Thoracic aorta (tissue), 2 donors: ENCODE data around the gene PKIB. TPM values are rescaled to one million over a fixed set of nuclear protein-coding genes. Genes with fewer than 3 reads are reported as not detected.

Experiments used
- ATAC-seq: fragments of 150-250 bp; one replicate; pipeline ENCODE4 v1.8.0; 2017; ENCODE audit warnings: low read depth; ENCODE audit not compliant: insufficient number of reproducible peaks, low FRiP score
- DNase-seq: peaks from one replicate; pipeline ENCODE4 v3.0.0-alpha.2; 2020; ENCODE audit warnings: low spot score
- H3K27ac ChIP-seq, 2 donors: fragments of 200-600 bp; sonication (generic); 1 replicate in 1 of 2; 2 replicates in 1 of 2; pipeline ENCODE4 v1.5.1; 2016; ENCODE audit warnings: mild to moderate bottlenecking in 2 of 2, moderate library complexity in 2 of 2
- H3K27me3 ChIP-seq: fragments of 200-600 bp; sonication (generic); replicated peaks from 2 replicates; pipeline ENCODE4 v1.6.0; 2016; ENCODE audit warnings: mild to moderate bottlenecking; ENCODE audit not compliant: insufficient read depth
- H3K36me3 ChIP-seq: fragments of 200-600 bp; sonication (generic); one replicate; pipeline ENCODE4 v1.5.1; 2016
- H3K4me1 ChIP-seq, 2 donors: fragments of 200-600 bp; sonication (generic); 1 replicate in 1 of 2; 2 replicates in 1 of 2; pipeline versions ENCODE4 v1.5.1 to v1.6.0; 2016; ENCODE audit warnings: low read depth in 2 of 2, mild to moderate bottlenecking in 1 of 2; ENCODE audit not compliant: control insufficient read depth in 1 of 2
- H3K4me3 ChIP-seq: fragments of 200-600 bp; sonication (generic); 2 replicates; pipeline ENCODE4 v1.5.1; 2016; ENCODE audit warnings: mild to moderate bottlenecking
- H3K9me3 ChIP-seq: fragments of 200-600 bp; sonication (generic); 2 replicates; pipeline ENCODE4 v1.5.1; 2016
- CTCF ChIP-seq: fragments of 200-600 bp; sonication (generic); IDR thresholded peaks from one replicate; pipeline ENCODE4 v1.5.1; 2019; ENCODE audit warnings: antibody characterized with exemption
- total RNA-seq, 2 donors: library from RNA; depleted of rRNA; stranded (reverse); fragments of >200 nt; gene quantifications; one replicate each; pipeline versions ENCODE4 v1.1.0 to v1.2.3, GENCODE V29; 2016

PKIB gene
- total RNA-seq, 2 donors from 2014 or later, result 0.81 to 6.0 TPM

- H3K36me3 ChIP-seq, result no peaks in the 10 kb centered on the region
- no peak for DNase-seq
- ATAC-seq, result no peak
Measured at GRCh38 chr6:122651031-122651430, 40.8 kb downstream of the PKIB start.

GRCh38 chr6:122651604-122652003, 41.4 kb downstream of the PKIB start:
- H3K9me3 ChIP-seq, result no peaks in the 10 kb centered on the region
- no peaks in the 10 kb centered on the region for H3K36me3 ChIP-seq
- no peaks in the 10 kb centered on the region for H3K27me3 ChIP-seq
- TF ChIP-seq CTCF, result no peak
- H3K4me1 ChIP-seq, result no peaks in the 10 kb centered on the region
- DNase-seq (no peak), ATAC-seq (no peak)
- H3K27ac ChIP-seq, result no peak overlapping the region
- no peak overlapping the region for H3K4me3 ChIP-seq

More at GRCh38 chr6:122651031-122651430, 40.8 kb downstream of the PKIB start:
- H3K27me3 ChIP-seq, result no peaks in the 10 kb centered on the region
- no peak overlapping the region for H3K27ac ChIP-seq
- H3K4me1 ChIP-seq, result no peaks in the 10 kb centered on the region
- TF ChIP-seq CTCF, result no peak
- H3K9me3 ChIP-seq, result no peaks in the 10 kb centered on the region
- no peak overlapping the region for H3K4me3 ChIP-seq

- no peak for TF ChIP-seq CTCF
- Histone ChIP-seq H3K4me1 (no peaks in the 10 kb centered on the region), H3K36me3 (no peaks in the 10 kb centered on the region), H3K27me3 (no peaks in the 10 kb centered on the region), H3K27ac (no peak overlapping the region), H3K9me3 (no peaks in the 10 kb centered on the region), H3K4me3 (no peak overlapping the region)
- ATAC-seq, result no peak
- DNase-seq, result no peak
Measured at GRCh38 chr6:122652431-122652830, 42.2 kb downstream of the PKIB start.

GRCh38 chr6:122653094-122653493, 42.9 kb downstream of the PKIB start:
- Histone ChIP-seq H3K36me3 (no peaks in the 10 kb centered on the region), H3K27me3 (no peaks in the 10 kb centered on the region), H3K4me1 (no peaks in the 10 kb centered on the region), H3K9me3 (no peaks in the 10 kb centered on the region), H3K27ac (no peak overlapping the region), H3K4me3 (no peak overlapping the region)
- ATAC-seq (no peak), DNase-seq (no peak)
- TF ChIP-seq CTCF, result no peak

GRCh38 chr6:122654012-122654411, 43.8 kb downstream of the PKIB start:
- ATAC-seq, result no peak
- no peaks in the 10 kb centered on the region for H3K4me1 ChIP-seq
- no peak for DNase-seq

More at GRCh38 chr6:122654012-122654411, 43.8 kb downstream of the PKIB start:
- H3K9me3 ChIP-seq, result no peaks in the 10 kb centered on the region
- no peak for TF ChIP-seq CTCF
- no peak overlapping the region for H3K4me3 ChIP-seq
- no peak overlapping the region for H3K27ac ChIP-seq
- no peaks in the 10 kb centered on the region for H3K27me3 ChIP-seq
- H3K36me3 ChIP-seq, result no peaks in the 10 kb centered on the region
